Activated CD4-positive, alpha-beta T cell treated with anti-CD3 and anti-CD28 coated beads, Interleukin-2, amount 50 U/mL, for 4 hours (primary cell): ENCODE results near the gene QRSL1.
"Not testable (repeated sequence)": the region's sequence is repeated elsewhere in the genome, so short reads cannot be mapped to it uniquely, and the experiment has no call there.

Experiments used
- DNase-seq, 2 experiments: peaks; one replicate each; pipeline ENCODE4 v3.0.0-alpha.2; 2020

QRSL1 gene

GRCh38 chr6:106623039-106623438, 6.3 kb upstream of the QRSL1 start:
- no peak for DNase-seq

- DNase-seq: no peak
Measured at GRCh38 chr6:106626485-106626884, 2.9 kb upstream of the QRSL1 start.

GRCh38 chr6:106627760-106628159, 1.6 kb upstream of the QRSL1 start:
- DNase-seq: not testable (repeated sequence)

- no peak for DNase-seq
Measured at GRCh38 chr6:106628658-106629102, 698 bp upstream of the QRSL1 start.

GRCh38 chr6:106629859-106630163, 433 bp downstream of the QRSL1 start:
- no peak for DNase-seq

GRCh38 chr6:106630366-106630765, 988 bp downstream of the QRSL1 start:
- DNase-seq: no peak

GRCh38 chr6:106631346-106631745, 2.0 kb downstream of the QRSL1 start:
- DNase-seq: no peak

GRCh38 chr6:106634565-106634964, 5.2 kb downstream of the QRSL1 start:
- no peak for DNase-seq

GRCh38 chr6:106637051-106637716, 7.8 kb downstream of the QRSL1 start:
- no peak for DNase-seq

- no peak for DNase-seq
Measured at GRCh38 chr6:106637717-106638341, 8.5 kb downstream of the QRSL1 start.

- no peak for DNase-seq
Measured at GRCh38 chr6:106639812-106640211, 10.4 kb downstream of the QRSL1 start.

GRCh38 chr6:106642476-106642875, 13.1 kb downstream of the QRSL1 start:
- DNase-seq: no peak

- DNase-seq: no peak
Measured at GRCh38 chr6:106643061-106643460, 13.7 kb downstream of the QRSL1 start.

GRCh38 chr6:106648651-106649308, 19.4 kb downstream of the QRSL1 start:
- DNase-seq: no peak

GRCh38 chr6:106658469-106658868, 29.1 kb downstream of the QRSL1 start:
- no peak for DNase-seq

GRCh38 chr6:106659859-106660258, 30.5 kb downstream of the QRSL1 start:
- no peak for DNase-seq

- DNase-seq: no peak
Measured at GRCh38 chr6:106662458-106662857, 33.1 kb downstream of the QRSL1 start.

GRCh38 chr6:106666282-106667021, 37.1 kb downstream of the QRSL1 start:
- no peak for DNase-seq

- no peak for DNase-seq
Measured at GRCh38 chr6:106667022-106667402, 37.6 kb downstream of the QRSL1 start.

GRCh38 chr6:106670236-106670635, 40.9 kb downstream of the QRSL1 start:
- DNase-seq: no peak

GRCh38 chr6:106671651-106672050, 42.3 kb downstream of the QRSL1 start:
- DNase-seq: no peak

- DNase-seq: no peak
Measured at GRCh38 chr6:106674541-106675229, 45.3 kb downstream of the QRSL1 start.

- DNase-seq: no peak
Measured at GRCh38 chr6:106677282-106677681, 47.9 kb downstream of the QRSL1 start.
